ENCODE measurements around the gene PRSS35. TPM values are rescaled to one million over a fixed set of nuclear protein-coding genes. Genes with fewer than 3 reads are reported as not detected.
A peak's percentile ranks its signal among the peaks of the same experiment; 100 is the strongest.
"Not testable (repeated sequence)": the region's sequence is repeated elsewhere in the genome, so short reads cannot be mapped to it uniquely, and the experiment has no call there.

The PRSS35 gene
- total RNA-seq, 1 donor from 2014 or later = 0.06 TPM

GRCh38 chr6:83546636-83547035 lies 34.3 kb downstream of the PRSS35 start:
- H3K4me3 ChIP-seq (ENCODE audit: low read depth, low read length) = no peak overlapping the region
- TF ChIP-seq CTCF (conservative IDR thresholded peaks at IDR 0.05; ENCODE audit: low read depth, low read length) = no peak
- no peak for DNase-seq (ENCODE audit: low read depth)

- H3K4me3 ChIP-seq (ENCODE audit: low read depth, low read length); DNase-seq (ENCODE audit: low read depth): not testable (repeated sequence)
These were observed 38.1 kb downstream of the PRSS35 start for GRCh38 chr6:83550482-83550881.

GRCh38 chr6:83551748-83552147 lies 39.4 kb downstream of the PRSS35 start:
- H3K4me3 ChIP-seq (ENCODE audit: low read depth, low read length); DNase-seq (ENCODE audit: low read depth): not testable (repeated sequence)

- TF ChIP-seq CTCF (conservative IDR thresholded peaks at IDR 0.05; ENCODE audit: low read depth, low read length) = no peak
- no peak for DNase-seq (ENCODE audit: low read depth)
- H3K4me3 ChIP-seq (ENCODE audit: low read depth, low read length) = no peak overlapping the region
These were observed 44.5 kb downstream of the PRSS35 start for GRCh38 chr6:83556871-83557270.

- no peak for TF ChIP-seq CTCF (conservative IDR thresholded peaks at IDR 0.05; ENCODE audit: low read depth, low read length)
- no peak overlapping the region for H3K4me3 ChIP-seq (ENCODE audit: low read depth, low read length)
- DNase-seq (ENCODE audit: low read depth) = no peak
These were observed 46.6 kb downstream of the PRSS35 start for GRCh38 chr6:83558975-83559374.

GRCh38 chr6:83571663-83572185 lies 59.4 kb downstream of the PRSS35 start:
- H3K4me3 ChIP-seq (ENCODE audit: low read depth, low read length); DNase-seq (ENCODE audit: low read depth): not testable (repeated sequence)

GRCh38 chr6:83574783-83575182 lies 62.4 kb downstream of the PRSS35 start:
- TF ChIP-seq CTCF (conservative IDR thresholded peaks at IDR 0.05; ENCODE audit: low read depth, low read length) = no peak
- DNase-seq (ENCODE audit: low read depth) = peak; percentile 45
- H3K4me3 ChIP-seq (ENCODE audit: low read depth, low read length) = no peak overlapping the region

Other genes starting within 250 kb of the PRSS35 start
- 13.3 and 20.0 TPM in 2 replicates for gene ME1, start 81.5 kb upstream of the PRSS35 start, total RNA-seq
- not detected in 2 replicates for gene SNAP91, start 196.6 kb downstream of the PRSS35 start, total RNA-seq